GM21529 (cell line): ENCODE data around the gene ARID3A.

Experiments
- ATAC-seq: cut with Tn5 transposase; IDR thresholded peaks from one replicate; pipeline ENCODE4 v1.9.1; 2021; ENCODE audit not compliant: unreplicated experiment

ARID3A gene

GRCh38 chr19:960601-960938, 34.7 kb downstream of the ARID3A start:
- ATAC-seq: no peak

- no peak for ATAC-seq
Observed at GRCh38 chr19:961866-962620, 36.2 kb downstream of the ARID3A start.

GRCh38 chr19:962683-963400, 37.0 kb downstream of the ARID3A start:
- ATAC-seq: no peak

GRCh38 chr19:963486-963951, 37.7 kb downstream of the ARID3A start:
- no peak for ATAC-seq

DNA sequence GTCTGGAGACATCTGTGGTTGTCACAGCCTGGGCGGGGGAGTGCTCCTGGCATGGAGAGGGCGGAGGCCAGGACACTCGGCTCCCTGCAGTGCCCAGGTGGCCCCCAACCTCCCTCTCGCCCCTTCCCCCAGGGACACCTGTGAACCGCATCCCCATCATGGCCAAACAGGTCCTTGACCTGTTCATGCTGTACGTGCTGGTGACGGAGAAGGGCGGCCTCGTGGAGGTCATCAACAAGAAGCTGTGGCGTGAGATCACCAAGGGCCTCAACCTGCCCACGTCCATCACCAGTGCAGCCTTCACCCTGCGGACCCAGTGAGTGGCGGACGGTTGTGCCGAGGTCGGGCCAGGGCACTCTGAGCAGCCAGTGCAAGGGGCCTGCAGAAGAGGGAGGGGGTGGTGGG, 38.3 kb downstream of the ARID3A start:
- ATAC-seq: no peak

- ATAC-seq: no peak
Observed at GRCh38 chr19:964761-965694, 39.2 kb downstream of the ARID3A start.

DNA sequence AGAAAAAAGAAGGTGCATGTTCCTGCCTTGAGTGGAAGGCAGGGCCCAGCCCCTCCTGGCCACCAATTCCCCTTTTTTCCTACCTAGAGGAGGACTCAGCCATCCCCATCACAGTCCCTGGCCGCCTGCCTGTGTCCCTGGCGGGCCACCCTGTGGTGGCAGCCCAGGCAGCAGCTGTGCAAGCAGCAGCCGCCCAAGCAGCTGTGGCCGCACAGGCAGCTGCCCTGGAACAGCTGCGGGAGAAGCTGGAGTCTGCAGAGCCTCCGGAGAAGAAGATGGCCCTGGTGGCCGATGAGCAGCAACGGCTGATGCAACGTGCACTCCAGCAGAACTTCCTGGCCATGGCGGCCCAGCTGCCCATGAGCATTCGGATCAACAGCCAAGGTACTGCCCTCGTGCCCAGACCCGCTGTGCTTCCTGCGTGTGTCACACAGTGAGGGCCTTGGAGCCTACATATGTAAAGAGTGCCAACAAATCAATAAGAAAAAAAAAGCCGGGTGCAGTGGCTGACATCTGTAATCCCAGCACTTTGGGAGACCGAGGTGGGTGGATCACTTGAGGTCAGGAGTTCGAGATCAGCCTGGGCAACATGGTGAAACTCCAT, 40.8 kb downstream of the ARID3A start:
- ATAC-seq: no peak

DNA sequence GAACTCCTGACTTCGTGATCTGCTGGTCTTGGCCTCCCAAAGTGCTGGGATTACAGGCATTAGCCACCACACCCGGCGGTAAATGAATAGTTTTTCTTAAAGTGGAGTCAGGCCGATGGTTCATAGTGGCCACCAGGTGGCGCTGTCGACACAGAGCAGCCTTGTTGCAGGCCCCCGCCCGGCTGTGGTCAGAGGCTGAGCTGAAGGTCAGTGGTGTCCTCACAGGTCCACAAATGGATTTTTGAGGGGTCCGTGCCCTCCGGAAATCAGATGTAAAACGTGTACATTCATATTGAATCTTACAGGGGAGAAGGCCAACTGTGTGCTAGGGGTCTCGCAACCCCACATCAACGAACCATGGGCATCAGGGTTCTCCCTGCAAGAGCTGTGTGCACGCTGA, 44.9 kb downstream of the ARID3A start:
- ATAC-seq: no peak

GRCh38 chr19:971795-972194, 46.0 kb downstream of the ARID3A start:
- ATAC-seq: no peak

DNA sequence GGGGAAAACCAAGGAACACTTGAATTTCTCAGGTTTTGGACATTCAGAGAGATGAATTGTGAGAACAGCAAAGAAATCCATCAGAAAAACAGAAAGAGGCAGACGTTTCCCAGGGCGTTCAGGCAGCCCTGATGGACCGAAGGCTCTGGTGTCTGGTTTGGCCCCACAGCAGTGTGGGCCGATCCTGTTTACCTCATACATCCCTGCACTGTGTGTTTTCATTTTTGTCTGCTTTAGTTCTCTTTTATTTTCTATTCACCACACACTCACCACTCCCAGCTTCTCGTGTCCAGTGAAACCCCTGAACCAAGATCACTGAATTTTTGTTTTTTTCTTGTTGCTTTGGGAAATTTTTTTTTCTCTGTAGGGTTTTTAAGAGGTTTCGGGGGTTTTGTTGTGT, 46.4 kb downstream of the ARID3A start:
- no peak for ATAC-seq

DNA sequence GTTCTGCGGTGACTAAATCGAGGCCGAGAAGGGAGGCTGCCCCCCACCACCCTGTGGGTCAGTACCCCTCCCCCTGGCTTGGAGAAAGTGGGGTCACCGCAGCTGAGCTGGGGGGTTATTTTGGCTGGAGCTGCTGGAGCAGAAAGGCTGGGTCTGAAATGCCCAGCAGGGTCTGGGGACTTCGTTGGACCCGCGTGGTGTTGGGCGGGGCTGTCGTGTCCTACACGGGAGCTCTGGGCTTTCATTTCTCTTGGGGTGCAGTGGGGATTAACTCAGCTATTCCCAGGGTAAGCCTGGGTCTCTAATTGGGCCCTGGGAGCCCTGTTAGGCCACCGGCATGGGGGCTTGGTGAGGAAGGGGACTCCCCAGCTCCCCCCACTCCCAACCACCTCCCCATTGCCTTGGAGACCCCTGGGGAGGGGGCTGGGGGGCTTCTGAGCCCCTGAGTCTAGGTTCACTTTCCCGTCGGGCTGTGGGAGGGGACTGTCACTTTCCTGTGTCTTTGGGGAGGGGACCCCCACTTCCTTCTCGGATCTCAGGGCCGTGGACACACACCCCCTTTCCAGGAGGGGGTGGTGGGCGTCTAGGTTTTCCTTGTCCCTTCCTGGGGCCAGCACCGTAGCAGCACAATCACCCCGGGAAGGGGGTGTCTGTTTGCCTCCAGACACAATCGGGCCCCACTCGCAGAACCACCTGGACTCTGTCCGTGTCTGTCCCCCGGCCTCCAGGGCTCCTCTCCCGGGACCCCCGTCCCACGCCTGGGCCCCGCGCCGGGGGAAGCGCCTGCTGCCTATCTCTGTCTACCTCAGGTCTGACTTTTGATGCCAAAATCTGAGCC, 48.1 kb downstream of the ARID3A start:
- ATAC-seq: no peak

DNA sequence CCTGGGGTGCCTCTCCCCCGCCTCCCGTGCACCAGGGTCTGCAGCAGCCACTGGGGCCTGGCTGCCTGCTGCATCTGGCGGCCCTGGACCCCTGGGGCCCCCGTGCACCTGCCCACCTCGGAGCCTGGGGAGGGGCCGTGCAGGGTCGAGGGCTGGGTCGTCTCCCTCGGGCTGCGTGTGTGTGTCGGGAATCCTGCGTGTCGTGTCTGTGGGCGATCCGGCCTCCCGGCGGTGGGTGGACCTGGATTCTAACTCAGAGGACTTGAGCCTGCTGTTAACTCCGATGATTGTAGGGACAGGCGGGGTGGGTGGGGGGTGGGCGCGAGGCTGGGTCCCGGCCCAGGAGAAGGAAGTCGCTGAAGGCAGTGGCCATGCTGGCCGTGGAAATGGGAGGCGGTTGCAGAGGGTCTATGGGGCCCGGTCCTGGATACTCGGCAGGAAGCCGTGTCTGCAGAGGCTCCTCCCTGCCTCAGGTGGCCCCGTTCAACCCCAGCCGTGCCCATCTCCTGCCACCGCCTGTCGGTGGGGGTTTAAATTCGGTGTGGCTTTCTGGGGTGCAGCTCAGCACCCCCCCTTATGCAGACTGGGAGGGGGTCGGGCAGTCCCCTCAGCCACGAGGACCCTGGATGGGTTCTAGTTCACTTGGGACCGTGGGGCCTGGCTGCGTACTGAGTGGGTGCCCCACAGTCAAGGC, 48.9 kb downstream of the ARID3A start:
- ATAC-seq: no peak

- no peak for ATAC-seq
Observed at GRCh38 chr19:976476-976875, 50.6 kb downstream of the ARID3A start.

- no peak for ATAC-seq
Observed at GRCh38 chr19:977058-977464, 51.2 kb downstream of the ARID3A start.

DNA sequence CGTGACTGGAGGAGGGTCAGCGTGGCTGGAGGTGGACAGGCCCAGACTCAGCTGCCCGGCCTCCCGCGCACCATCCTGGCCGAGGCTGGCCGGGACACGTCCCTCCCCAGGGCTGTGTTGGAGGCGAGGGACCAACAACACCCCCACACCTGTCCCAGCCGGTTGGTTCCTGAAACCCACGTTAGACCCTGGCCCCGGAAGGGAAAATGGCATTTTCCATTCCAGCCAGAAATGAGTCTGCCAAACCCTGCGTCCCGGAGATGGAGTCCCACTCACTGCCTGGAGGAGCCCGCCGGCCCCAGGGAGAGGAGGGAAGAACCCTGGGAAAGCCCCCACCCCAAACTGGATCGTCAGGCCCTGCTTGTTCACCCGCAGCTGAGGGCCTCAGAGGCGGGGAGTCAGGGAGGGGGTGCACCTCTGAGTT, 53.5 kb downstream of the ARID3A start:
- ATAC-seq: no peak

- ATAC-seq: no peak
Observed at GRCh38 chr19:980133-980998, 54.5 kb downstream of the ARID3A start.

- ATAC-seq: no peak
Observed at GRCh38 chr19:982567-983170, 56.8 kb downstream of the ARID3A start.
